Femur (tissue), 1 donor: Measurements from ENCODE around the gene COL20A1.

ENCODE experiments used
- DNase-seq: peaks from one replicate; pipeline ENCODE4 v3.0.0-alpha.2; 2017

COL20A1 gene

GRCh38 chr20:63351326-63351700, 58.3 kb downstream of the COL20A1 start:
- DNase-seq, result no peak

- DNase-seq, result peak; percentile 77
These were observed 59.0 kb downstream of the COL20A1 start for GRCh38 chr20:63351811-63352591.

- DNase-seq, result no peak
These were observed 59.8 kb downstream of the COL20A1 start for GRCh38 chr20:63352811-63353221.

GRCh38 chr20:63354636-63355350, 61.8 kb downstream of the COL20A1 start:
- DNase-seq, result no peak

GRCh38 chr20:63355781-63356295, 62.9 kb downstream of the COL20A1 start:
- DNase-seq, result no peak

GRCh38 chr20:63356511-63356910, 63.5 kb downstream of the COL20A1 start:
- DNase-seq, result no peak

- DNase-seq, result no peak
These were observed 64.2 kb downstream of the COL20A1 start for GRCh38 chr20:63356931-63357879.

- DNase-seq, result no peak
These were observed 65.2 kb downstream of the COL20A1 start for GRCh38 chr20:63357921-63358905.

- DNase-seq, result no peak
These were observed 66.4 kb downstream of the COL20A1 start for GRCh38 chr20:63359164-63359934.

GRCh38 chr20:63359937-63360849, 67.2 kb downstream of the COL20A1 start:
- DNase-seq, result no peak

- DNase-seq, result no peak
These were observed 68.0 kb downstream of the COL20A1 start, which contains the start of gene CHRNA4 for GRCh38 chr20:63360850-63361518. TSS of gene CHRNA4 (minus strand) at chr20:63361349. CDS start at chr20:63361165, 184 bp downstream.

GRCh38 chr20:63361519-63362435, 68.8 kb downstream of the COL20A1 start:
- DNase-seq, result no peak

- no peak for DNase-seq
These were observed 69.5 kb downstream of the COL20A1 start for GRCh38 chr20:63362436-63363009.

- no peak for DNase-seq
These were observed 70.3 kb downstream of the COL20A1 start for GRCh38 chr20:63363013-63363957.

GRCh38 chr20:63363981-63364561, 71.1 kb downstream of the COL20A1 start:
- DNase-seq, result no peak
